HFF-Myc (cell line): ENCODE results near the gene TTC7B.

ENCODE experiments used
- DNase-seq: peaks from one replicate; pipeline ENCODE4 v3.0.0-alpha.2; 2011; ENCODE audit warnings: low read depth; ENCODE audit errors: extremely low read depth
- H3K4me3 ChIP-seq: replicated peaks from 2 replicates; pipeline ENCODE4 v1.5.1; 2011; ENCODE audit warnings: low read depth, mild to moderate bottlenecking, control low read depth, low read length
- CTCF ChIP-seq: IDR thresholded peaks from 2 replicates; pipeline ENCODE4 v1.5.1; 2012; ENCODE audit warnings: mild to moderate bottlenecking, low read depth, low read length, control low read depth; ENCODE audit errors: missing control alignments

Gene TTC7B

GRCh38 chr14:90508536-90509254, 307.5 kb downstream of the TTC7B start:
- H3K4me3 ChIP-seq, result no peak overlapping the region
- DNase-seq, result no peak
- TF ChIP-seq CTCF, result no peak

- no peak overlapping the region for H3K4me3 ChIP-seq
- DNase-seq, result no peak
- no peak for TF ChIP-seq CTCF
Observed at GRCh38 chr14:90508036-90508435, 308.2 kb downstream of the TTC7B start.

- no peak for TF ChIP-seq CTCF
- DNase-seq, result no peak
Observed at GRCh38 chr14:90507428-90507827, 308.8 kb downstream of the TTC7B start.

GRCh38 chr14:90506748-90507147, 309.5 kb downstream of the TTC7B start:
- TF ChIP-seq CTCF, result no peak
- H3K4me3 ChIP-seq, result no peak overlapping the region
- no peak for DNase-seq

More at GRCh38 chr14:90507428-90507827, 308.8 kb downstream of the TTC7B start:
- no peak overlapping the region for H3K4me3 ChIP-seq

- H3K4me3 ChIP-seq, result no peak overlapping the region
- DNase-seq, result no peak
- no peak for TF ChIP-seq CTCF
Observed at GRCh38 chr14:90505531-90505930, 310.7 kb downstream of the TTC7B start.

GRCh38 chr14:90504643-90505042, 311.6 kb downstream of the TTC7B start:
- no peak for TF ChIP-seq CTCF
- DNase-seq, result no peak
- no peak overlapping the region for H3K4me3 ChIP-seq

GRCh38 chr14:90503582-90503981, 312.6 kb downstream of the TTC7B start:
- no peak overlapping the region for H3K4me3 ChIP-seq
- no peak for TF ChIP-seq CTCF
- no peak for DNase-seq
